NT2/D1 (cell line): ENCODE results near the gene MCL1.

Experiments used
- SUZ12 ChIP-seq: IDR thresholded peaks from 2 replicates; pipeline ENCODE4 v1.6.1; 2011; ENCODE audit not compliant: insufficient read length, insufficient read depth; ENCODE audit errors: extremely low read depth
- YY1 ChIP-seq: IDR thresholded peaks from 2 replicates; pipeline ENCODE4 v1.6.1; 2011; ENCODE audit not compliant: insufficient read length, insufficient read depth
- ZNF274 ChIP-seq: IDR thresholded peaks from 2 replicates; pipeline ENCODE4 v1.6.1; 2011; ENCODE audit warnings: mild to moderate bottlenecking, low read depth, low read length

DNA sequence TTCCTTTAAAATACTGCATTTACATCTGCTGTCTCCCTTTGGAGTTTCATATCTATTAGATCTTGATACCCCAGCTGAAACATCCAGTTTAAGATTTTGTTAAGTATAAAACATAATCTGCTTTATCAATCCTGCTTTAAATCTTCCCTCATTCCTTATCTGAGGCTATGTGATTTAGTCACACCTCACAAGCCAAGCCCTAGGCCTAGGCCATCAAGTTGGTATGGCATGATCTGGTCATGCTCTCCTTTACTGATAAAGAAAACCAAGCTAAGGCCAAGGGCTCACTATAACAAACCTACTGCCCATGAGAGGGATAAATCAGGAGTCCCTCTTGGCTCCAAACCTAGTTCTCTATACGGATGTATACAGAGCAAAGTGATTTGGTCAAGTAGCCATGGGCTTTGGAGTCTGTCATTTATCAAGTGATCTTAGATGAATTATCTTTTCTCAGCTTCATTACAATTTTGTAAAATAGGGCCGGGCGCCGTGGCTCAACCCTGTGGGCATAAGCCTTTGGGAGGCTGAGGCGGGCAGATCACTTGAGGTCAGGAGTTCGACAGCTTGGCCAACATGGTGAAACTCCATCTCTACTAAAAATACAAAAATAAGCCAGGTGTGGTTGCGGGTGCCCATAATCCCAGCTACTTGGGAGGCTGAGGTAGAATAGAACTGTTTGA, 27.2 kb upstream of the MCL1 start:
- TF ChIP-seq ZNF274: no peak
- no peak for TF ChIP-seq SUZ12
- TF ChIP-seq YY1: no peak
